GM21825 (cell line): ENCODE data around the gene HOXA9.

ENCODE experiments used
- ATAC-seq: cut with Tn5 transposase; IDR thresholded peaks from one replicate; pipeline ENCODE4 v1.9.1; 2021; ENCODE audit warnings: mild to moderate bottlenecking, moderate library complexity; ENCODE audit not compliant: unreplicated experiment

The HOXA9 gene

DNA sequence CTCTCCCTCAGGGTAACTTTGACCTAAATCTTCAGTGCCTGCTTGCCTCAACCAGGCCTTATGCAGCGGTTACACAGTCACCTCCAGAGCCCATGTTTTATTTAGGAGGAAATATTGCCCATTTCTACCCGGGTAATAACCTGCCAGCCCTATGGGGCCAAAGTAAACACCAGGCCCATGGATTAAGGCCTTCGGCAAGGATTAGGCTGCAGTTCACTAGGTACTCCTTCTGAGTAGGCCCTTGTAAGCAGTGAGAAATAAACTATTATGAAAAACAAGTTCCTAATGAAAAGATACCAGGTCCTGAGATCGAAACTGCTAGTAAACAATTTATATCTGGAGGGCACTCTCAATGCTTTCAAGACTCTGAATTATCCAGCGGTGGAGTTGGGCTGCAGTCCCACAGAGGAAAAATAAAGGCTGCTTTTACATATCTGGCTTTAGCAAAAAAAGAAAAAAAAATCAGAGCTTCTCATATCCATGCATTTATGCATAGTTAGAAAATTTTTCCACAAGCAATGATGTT, 12.5 kb upstream of the HOXA9 start:
- no peak for ATAC-seq

DNA sequence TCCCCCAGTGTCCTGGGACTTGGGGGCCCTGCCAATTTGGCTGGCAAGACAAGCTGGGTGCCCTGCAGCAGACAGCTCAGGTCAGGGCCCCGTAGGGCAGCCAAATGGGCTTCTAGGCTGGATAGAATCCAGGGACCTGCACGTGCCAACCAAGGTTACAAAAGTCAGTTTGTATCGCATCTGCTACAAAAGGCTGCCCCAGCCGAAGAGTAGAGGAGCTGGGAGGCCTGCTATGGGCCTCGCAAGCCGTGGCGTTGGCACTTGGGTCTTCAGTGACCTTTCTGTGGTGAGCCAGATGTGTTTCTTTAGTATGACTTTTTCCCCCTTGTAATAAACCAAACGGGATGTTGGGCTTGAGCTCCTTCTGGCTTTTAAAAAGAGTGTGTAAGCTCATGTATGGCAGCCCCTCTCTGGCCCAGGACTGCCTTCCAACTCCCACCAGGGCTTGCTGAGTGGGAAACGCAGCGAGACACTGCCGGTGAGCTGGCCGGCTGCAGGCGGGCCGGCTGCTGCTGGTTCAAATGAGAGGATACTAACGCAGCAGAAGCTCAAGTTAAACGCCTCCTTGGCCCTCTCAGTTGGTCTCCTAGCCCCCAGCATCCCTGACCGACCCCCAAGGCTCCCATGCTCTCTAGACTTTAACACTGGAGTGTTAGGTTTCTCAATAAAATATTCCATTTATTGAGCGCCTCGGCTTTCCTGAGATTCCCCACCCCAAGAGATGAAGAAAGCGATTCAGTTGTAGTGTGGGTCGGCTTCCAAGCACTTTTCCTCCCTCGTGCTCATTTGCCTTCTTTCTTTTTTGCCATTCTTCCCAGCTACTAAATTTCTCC, 11.8 kb upstream of the HOXA9 start:
- no peak for ATAC-seq

DNA sequence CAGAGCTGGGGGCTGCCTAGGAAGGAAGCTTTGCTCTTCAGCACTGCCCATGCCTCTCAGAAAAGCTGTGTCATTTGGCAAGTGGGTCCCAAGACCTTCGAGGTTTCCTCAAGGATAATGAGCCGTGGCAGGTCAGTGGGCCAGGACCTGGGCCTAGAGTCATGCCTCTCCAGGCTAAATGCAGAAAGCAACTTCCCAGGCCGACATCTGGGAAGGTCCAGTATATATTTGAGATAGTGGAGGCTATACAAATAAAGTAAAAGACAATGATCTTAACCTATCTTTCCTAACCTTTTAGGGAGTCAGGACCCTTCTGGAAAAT, 11.1 kb upstream of the HOXA9 start:
- no peak for ATAC-seq

DNA sequence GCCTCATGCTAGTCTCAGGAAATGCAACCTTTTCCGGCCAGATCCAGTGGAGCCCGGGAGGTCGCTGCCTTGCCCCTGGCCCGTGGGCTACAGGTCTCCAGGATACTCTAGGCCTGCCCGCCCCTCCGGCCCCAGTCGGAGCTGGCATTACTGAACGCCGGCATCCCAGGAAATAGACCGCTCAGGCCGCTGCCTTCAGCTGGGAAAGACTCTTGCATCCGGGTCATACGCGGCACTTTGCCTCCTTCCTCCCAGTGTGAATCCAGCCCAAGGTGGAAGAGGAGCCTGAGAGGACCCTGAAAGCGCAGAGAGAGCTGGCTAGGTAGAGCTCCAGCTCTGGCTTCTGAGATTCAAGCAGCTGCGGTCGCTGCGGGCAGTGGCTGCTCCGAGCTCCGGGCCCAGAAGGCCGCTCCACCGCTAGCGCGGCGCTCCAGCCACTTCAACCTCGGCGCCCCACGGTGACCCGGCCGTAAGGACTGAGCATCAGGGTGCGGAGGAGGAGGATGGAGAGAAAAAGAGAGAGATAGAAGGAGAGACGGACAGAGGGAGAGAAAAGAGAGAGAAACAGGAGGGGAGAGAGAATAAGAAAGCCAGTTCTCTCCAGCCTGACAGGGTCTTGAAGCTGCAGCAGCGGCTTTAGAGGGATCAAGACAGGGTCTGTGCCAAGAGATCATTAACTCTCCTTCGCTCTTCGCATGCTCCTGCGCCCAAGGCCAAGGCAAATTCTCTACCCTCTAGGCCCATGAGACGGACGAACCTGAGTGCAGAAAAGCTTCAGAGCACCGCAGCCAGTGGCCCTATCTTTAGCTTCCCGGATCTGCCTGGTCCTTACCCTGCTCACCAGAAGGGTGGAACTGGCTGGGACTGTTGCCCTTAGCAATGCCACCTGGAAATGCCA, 10.5 kb upstream of the HOXA9 start:
- ATAC-seq = no peak

DNA sequence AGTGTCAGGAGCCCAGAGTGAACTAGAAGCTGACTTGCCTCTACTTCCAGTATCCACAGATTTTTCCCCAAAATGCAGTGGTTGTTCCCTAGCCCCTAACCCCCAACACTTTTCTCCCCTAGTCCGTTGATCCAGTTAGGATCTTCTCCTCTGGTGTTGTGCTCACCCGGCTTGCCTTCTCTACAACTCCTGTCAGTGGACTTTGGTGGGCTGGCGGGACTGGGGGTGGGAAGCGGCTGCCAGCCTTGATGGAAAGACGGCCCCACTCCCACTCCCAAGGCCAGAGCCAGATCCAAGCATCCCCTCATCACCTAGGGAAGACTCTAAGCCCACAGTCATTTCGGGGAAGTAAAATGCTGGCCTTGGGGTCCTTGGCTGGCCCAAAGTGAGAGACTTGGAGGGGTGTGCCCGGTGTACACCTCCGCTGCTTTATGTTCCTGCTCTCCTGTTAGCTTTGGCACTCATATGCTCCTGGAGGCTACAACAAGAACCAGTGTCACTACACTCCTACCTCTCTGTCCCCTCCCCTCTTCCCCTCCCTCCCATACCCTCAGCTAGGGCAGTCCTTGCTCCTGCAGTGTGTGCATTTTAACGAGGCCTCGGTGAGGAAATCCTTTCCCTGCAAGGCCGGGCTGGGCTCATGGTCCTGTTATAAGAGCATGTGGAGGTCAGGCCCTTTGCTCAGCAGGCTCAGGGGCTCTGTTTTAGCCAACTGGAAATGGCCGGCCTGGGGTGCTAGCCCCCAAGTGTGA, 9.7 kb upstream of the HOXA9 start:
- no peak for ATAC-seq

DNA sequence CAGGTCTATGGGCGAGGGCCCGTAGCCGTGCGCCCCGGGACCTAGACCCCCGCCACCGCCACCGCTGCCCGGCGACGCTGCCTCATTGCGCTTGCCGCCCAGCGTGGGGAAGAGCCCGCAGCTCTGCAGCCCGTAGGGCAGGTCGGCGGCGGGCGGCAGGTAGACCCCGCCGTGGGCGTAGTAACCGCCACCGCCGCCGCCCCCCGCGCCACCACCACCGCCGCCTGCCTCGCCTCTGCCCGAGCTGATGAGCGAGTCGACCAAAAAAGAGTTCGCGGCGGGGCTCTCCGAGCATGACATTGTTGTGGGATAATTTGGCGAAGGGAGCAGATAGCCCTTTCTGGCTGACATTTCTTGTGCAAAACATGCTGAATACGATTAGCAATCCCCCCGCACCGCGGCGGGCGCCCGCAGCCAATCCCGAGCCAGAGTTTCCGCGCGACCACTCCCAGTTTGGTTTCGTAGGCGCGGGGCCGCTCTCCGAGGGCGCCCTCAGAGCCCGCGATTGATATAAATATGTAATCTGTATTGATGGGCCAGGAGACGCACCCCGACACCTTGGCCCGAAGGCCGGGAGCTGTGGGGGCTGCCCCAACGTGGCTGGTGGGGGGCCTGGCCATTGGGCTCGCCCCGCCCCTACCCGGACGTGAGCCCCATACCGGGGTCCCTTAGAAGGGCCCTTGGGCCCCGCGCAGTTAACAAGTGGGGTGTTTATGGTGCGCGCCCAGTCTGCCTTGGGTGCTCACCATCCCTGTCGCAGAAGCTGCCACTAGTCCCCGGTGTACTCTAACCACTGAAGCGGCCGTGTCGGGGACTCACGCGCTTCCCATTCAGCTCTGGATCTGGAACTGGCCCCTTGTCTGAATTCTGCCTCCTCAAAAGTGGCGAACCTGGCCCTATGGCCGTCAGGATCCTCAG, 8.9 kb upstream of the HOXA9 start, which contains the start of gene HOXA10:
TSS of gene HOXA10 (minus strand) at position 365 of the 918 bp plus-strand sequence. CDS start at position 351, 14 bp downstream.
- no peak for ATAC-seq

DNA sequence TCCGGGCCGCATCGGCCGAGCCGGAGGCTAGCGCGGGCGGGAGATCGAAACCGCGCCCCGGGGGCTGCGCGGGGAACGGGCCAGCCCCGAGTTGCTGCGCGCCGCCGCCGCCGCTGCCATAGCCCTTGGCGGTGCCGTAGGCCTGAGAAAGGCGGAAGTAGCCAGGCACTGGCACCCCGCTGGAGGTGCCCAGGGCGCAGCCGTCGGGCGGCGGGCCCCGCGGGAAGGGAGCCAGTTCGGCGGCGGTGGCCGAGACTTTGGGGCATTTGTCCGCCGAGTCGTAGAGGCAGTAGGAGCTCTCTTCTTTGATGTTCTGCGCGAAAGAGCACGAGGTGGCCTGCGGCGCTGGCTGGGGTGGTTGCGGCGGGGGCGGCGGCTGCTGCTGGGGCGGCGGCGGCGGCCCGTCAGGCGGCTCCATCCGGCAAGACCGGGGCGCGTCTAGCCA, 8.2 kb upstream of the HOXA9 start:
- ATAC-seq = no peak

DNA sequence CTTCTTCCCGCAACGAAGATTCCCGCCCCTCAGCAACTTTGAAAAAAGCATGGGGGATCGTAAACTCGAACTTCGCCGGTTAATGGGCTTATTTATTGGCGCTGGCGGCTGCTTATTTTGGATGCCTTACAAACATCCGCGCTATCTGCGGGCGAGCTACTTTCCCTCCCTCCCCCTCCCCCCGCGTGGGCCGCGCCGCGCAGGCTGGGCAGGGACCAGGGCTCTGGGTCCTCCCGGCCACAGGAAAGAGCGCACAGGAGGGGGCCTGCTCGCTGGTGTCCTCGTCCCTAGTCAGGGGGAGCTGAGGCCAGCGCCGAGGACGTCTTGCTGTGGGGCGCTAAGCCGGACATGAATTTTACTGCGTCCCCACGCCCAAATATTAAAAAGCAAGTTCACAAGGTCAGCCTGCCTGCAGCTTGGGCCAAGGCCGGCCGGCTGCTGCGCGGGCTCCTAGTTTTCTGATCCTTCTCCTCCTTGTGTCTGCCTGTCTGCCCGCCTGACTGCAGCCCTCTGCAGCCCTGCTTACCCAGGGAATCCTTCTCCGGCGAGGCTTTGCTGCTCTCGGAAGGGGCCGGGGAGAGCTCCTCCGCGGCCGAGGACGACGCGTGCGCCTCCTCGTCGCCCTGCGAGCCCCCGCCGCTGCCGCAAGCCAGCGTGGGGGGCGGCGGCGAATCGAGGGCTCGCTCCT, 7.6 kb upstream of the HOXA9 start:
- ATAC-seq = no peak

DNA sequence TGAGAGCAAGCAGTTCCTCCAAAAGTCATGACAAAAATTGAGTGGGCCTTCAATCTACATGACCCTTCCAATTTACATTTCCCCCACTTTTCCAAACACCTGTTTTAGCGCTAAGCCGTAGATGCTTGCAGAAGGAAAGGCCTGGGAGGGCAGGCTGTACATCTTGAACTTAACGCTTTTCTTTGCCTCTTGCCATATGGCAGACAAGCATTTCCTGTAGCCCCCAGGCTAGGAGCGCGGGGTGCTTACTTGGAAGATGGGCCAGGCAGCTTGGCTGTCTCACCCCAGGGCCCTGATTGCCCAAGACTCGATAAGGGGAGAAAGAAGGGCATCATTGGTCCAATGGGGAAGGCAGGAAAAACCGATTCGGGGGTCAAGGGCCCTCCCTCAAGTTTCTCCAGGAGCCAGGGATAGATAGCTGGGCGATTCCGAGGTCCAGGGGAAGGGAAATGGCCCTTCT, 7.0 kb upstream of the HOXA9 start:
- ATAC-seq = no peak

DNA sequence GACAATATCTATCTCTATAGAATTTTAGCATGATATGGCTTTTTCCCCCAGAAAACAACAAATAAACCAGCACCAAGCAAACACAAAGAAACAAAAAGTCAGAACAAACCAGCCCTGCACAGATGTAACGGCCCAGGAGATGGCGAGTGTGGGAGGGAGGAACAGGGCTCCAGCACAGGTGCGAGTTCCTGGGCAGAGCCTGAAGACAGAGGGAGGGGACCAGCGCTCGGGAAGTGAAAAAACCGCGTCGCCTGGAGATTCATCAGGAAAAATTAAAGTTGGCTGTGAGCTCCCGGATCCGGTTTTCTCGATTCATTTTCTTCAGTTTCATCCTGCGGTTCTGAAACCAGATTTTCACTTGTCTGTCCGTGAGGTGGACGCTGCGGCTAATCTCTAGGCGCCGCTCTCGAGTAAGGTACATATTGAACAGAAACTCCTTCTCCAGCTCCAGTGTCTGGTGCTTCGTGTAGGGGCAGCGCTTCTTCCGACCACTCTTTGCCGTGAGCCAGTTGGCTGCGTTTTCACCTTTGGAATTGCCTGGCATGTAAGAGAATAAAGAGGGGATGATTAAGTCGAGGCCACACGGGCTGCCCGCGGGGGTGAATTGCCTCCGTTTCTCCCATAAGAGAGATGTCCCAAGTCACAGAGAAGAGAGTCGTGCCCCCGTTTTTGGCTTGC, 6.4 kb upstream of the HOXA9 start:
- ATAC-seq = no peak

DNA sequence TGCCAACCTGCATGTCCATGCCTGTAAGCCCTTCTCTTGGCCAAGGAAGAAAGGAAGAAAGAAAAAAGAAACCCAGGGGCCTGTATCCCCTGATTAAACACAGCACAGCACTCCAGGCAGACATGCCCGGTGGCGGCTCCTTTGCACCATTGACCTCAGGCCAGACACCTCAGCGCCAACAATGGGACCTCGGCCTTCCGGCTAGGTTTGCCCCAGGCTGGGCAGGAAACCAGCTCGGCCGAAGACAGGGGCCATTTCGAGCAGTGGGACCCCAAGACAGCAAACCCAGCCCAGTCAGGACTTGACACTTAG, 5.9 kb upstream of the HOXA9 start:
- ATAC-seq = no peak

DNA sequence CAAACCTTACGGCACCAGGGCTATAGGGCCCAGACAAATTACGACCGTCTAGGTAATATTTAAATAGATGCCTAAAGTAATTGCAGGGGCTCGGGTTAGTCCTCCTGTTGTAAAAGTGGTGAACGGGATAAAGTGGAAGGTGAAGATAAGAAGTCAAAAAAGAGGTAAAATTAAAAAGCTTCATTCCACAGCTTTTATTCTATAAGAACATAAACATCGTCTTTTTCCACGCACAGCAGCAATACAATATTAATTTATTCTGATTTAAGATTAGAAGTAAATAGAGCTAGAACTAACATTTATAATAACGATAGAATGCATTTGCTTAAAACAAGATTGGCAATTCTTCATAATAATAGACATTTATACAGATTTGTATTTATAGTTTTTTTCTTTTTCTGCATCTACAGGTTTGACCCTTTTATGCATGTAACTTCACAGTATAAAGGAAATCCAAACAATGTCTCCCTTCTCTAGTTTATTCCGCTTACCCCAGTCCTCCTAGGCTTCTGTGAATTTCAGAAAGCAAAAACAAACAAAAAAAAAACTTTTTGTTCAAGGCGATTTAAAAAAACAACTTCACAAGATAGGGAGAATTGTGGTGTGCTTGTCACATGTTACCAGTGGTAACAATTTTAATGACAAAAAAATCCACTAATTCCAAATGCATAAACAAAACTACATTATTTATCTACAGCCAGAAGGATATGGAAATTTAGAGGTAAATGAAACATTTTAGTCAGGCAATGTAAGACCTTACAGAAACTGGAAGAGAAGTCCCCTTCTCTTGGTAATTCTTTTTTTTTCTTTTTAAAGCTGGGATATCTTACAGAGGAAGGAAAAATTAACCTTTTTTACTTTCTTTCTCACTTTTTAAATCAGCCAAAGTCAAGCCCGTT, 5.3 kb upstream of the HOXA9 start:
- no peak for ATAC-seq

DNA sequence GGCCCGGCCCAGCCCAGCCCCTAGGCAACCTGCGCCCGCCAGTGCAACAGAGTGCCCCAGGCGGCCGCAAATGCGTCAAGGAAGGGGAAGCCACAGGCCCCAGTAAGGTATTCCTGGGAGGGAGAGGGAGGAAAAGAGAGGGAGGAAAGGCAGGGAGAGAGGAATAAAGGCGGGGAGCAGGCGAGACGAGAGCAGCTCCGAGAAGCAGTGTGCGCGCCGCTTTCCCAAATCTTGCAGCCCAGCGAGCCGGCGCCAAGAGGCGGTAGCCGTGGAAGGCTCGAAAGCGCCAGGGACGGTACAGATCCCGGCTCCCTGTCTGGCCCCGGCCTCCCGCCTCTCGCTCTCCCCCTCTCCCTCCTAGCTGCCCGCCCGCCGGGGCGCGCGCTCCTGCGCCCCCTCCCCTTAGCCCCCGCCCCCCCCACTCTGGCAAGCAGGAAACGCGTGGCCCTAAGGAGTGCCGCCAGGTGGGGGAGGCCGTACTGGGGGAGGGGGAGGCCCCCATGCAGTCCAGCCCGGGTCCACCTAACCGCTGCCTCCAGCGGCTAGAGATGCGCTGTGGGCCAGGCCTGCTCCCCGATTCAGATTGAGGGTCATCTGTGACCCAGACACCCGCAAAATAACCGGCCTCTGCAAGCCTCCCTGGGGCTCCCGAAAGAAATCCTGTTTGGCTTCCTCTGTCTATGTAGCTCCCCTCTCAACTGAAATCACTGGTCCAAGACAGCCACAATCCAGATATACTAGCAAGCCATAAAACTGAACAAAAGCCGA, 4.5 kb upstream of the HOXA9 start:
- ATAC-seq = no peak

DNA sequence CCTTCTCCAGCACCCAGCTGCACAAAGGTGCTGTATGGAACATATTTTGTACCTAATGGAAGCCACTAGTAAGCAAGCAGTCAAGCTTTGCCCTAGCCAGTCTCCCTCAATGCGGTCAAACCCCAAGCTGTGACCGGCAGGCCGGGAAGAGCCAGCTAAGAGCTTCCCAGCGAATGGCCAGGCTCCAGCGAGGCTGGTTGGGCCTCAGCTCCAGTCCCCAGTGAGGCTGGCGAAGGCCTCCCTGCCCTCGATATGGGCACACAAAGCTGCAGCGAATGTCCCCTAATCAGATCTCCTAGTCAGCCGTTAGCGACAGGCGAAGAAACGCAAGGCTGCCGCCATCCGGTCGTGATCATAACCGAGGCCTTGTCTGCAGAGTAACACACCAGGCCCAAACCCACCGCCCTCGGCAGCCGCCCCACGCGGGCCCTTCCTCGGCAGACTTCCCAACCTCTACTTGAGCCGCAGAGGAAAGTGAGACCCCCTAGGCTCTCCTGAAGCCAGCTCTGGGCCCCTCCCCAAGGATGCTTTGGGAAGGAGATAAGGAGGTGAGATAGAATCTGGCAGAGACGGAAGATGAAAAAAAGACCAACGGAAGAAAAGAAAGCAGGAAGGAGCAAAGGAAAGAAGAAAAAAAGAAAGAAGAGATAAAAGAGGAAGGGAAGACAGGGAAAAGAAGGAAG, 3.1 kb upstream of the HOXA9 start:
- ATAC-seq = no peak

DNA sequence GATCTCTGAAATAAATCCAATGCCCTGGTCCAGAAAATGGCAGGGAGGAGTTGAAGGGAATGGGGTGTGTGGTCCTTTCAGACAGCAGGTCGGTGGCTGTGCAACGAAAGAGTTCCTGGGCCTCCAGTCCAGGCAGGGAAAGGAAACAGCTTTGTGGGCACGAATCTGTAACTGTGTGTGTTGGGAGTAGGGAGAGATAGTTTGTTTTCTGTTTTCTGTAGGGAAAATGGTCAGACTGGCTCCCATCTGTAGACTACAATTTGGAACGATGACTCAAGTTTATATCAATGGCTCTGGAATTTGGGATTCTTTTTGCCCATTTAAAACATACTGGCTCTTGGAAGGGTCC, 2.6 kb upstream of the HOXA9 start:
- no peak for ATAC-seq
